ENCODE data around the gene OTOP2.
"Not testable (repeated sequence)": the region's sequence is repeated elsewhere in the genome, so short reads cannot be mapped to it uniquely, and the experiment has no call there.

The OTOP2 gene

DNA sequence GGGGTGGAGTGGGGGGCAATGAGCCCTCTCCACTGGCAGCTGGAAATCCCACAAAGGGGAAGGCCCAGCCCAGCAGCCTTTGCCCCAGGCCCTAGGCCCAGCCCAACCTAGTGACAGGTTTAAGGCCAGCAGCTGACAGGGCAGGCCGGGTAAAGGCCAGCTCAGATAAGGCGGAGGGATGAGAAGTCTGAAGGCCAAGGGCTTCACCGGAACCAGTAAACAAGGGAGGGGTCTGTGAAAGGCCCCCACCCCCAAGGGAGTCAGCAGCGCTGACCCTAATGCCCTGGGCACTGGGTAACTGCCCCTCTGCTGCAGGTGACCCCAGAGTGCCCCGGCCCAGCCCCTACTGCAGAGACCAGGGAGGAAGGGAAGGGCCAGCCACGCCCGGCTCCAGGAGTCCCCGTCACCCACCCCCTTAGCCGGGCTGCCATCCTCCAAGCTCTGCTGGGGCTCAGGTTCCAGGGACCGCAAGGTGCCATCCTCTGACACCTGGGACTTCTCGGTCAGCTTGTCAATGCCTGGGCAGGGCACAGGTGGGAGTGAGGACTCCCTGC lies 29.1 kb downstream of the OTOP2 start:
- DNase-seq = no peak

DNA sequence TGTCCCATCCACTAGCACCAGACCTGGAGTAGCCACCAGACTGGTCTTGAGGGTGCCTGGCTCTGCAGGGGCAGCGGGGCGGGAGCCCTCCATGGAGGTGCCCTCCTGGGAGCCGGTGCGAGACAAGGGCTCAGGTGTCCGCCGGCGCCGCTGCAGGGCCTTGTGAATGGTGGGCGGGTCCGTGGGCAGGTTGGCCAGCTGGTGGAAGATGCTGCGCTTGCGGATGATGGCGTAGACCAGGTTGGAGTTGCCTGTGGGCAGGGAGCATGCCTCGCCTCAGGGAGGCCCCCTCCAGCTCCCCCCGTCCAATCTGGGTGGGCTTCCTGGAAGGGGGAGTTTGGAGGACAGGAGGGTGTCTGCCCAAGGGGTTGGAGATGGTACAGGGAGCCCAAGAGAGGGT lies 30.0 kb downstream of the OTOP2 start:
- no peak for DNase-seq

DNA sequence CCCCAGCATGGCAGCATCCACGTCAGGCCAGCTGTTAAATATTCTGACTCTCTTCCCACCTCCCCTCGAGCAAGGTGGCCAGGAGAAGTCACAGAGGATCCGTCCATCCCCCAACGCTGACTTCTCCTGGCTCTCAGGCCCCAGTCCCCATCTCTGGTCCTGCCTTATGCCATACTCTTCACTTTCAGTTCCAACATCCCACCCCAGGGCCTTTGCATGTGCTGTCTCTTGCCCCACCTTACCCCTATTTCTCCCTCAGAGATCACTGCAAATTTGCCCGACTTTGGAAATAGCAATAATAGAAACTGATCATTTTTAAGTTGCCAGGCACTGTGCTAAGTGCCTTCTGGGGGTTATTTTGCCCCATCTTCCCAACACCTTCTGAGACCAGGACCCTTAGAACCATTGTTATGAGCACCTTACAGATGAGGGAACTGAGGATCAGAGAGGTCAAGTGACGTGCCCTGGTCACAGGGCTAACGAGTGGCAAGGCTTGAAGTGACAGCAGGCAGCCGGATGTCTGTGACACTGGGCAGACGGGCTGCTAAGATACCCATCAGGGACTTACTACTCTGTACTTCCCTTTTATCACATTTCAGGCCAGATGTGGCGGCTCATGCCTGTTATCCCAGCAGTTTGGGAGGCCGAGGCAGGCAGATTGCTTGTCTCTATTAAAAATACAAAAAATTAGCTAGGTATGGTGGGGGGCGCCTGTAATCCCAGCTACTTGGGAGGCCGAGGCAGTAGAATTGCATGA lies 30.8 kb downstream of the OTOP2 start:
- DNase-seq = no peak

DNA sequence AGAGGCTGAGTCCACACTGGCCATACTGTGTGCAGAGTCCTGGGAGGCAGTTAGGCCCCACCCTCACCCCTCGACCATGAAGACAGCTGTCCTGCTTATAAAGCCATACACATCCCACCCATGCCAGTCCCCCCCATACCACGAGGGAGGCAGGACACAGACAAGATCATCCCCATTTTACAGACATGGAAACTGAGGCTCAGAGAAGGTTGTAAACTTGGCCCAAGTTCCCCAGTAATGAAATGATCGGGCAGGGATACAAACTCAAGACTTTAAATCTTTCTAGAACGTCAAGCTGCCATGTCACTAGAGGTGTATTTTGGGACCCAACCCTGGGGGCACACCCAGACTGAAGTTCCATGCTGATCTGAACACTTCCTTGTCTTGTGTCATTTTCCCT lies 32.0 kb downstream of the OTOP2 start:
- DNase-seq = no peak

DNA sequence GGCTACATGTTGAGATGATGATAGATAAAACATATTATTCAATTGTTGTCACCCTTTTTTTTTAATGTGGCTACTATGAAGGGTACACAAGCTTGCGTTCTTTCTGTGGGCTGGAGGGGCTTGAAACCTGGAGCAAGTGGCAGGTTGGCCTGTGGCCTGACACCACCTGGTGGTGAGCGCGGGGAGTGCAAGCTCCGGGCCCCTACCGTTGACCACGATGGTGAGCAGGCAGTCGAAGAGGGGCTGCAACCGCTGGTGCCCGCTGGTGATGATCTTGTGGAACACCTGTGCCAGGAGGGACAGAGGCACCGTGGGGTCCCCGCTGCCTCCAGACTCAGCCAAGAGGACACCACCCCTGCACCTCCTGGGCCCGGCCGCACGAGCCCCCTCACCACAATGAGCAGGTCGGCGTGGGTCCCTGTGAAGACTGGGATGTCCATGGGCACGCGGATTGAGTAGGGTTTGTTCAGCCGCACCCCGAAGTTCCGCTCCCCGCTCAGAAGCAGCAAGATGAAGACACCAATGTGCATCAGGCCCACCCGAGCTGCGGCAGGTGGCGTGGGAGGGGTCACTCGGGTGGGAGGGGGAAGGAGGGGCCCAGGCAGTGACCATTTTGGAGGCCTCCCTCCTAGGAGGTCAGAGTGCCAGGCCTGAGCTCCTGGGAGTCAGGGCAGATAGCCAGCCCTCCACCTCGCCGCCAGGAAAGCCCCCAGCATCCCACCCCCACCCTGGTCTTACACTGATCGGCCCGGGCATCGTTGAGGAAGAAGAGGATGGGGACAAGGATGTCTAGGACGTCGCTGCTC lies 34.1 kb downstream of the OTOP2 start:
- peak; percentile 48 for DNase-seq

DNA sequence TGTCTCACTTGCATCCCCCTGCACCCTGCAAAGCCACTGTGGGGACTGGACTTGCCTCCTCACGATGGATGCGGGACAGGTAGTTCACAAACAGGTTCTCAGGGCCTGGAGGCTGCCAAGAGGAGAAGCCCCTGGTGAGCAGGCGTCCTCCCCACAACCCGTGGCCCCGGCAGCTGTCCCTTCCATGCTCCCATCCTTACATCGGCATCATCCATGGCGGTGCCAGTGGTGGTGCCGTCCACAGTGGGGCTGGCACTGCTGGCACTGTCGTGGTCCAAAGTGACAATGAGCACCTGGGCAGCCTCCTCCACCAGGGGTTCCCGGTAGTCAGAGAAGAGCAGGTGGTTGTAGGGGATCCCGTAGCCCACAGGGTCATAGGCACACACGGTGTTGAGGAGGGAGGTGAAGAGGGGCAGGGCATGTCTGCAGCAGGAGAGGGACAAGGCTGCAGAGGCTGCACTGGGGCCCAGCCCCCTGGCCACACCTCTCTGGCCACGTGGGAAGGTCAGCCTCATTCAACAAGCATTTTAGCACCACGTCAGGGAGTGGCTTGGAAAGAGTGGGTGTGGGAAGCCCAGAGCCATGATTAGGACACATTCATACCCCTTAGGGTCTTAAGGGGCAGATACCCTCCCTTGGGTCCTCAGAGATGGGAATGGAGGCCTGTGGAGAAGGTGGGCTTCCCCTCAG lies 35.9 kb downstream of the OTOP2 start:
- DNase-seq = no peak

DNA sequence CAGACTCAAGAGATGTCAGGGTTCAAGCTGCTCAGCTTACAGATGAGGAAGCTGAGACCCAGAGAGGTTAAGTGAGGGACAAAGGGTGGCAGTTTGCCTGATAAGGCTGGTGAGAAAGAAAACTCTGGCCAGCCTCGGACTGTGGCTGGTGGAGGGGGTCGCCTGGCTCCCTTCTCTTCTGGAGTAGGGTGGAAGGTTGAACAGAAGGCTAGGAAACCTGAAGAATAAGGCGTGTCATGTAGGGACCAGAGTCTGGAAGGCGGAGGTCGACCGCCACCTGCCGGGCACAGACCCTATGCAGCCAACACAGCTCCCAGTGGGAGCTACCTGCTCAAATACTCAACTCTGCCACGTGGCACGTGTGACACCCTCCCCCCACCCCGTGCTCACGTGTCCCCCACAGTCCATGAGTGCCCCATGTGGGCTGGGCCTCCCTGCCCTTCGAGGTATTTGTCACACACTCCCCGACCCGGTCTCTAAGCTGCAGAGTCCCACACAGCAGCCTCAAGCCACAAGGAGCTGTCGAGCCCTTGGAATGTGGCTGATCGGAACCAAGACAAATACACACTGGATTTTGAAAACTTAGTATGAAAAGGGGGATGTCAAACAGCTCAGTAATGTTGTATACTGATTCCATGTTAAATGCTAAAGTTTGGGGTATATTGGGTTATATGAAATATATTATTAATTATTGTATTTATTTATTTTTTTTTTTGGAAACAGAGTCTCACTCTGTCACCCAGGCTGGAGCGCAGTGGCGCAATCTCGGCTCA lies 36.7 kb downstream of the OTOP2 start:
- DNase-seq = no peak

DNA sequence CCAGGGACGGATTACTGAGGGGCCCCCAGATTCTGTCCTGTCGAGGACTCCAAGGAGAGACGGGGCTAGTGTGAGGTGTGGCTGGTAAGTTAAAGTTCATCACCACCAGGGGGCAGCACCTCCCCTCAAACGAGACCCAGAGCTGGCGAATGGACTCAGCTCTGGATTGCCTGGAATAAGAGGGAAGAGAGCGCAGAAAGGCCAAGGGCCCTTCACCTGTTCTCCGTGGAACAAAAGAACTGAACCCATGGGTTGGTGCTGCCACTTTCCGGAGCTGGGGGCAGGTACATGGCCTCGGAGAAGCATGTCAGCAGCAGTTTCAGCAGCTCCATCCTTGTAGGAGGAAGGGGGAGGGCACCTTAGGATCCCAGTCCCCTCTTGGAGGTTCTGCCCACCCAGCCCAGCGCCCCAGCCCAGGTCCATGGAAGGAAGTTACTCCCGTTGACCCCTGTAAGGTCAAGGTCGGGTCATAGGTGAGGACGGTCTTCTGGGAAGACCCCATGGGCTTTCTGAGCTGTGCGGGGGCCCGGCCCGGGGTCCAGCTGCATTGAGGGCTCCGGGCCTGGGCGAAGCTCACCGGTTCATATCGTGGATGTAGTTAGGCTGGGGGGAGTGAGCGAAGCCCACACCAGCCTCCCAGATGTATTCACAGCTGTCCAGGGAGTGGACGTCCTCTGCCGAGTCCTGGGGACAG lies 37.7 kb downstream of the OTOP2 start:
- peak; percentile 85 for DNase-seq

DNA sequence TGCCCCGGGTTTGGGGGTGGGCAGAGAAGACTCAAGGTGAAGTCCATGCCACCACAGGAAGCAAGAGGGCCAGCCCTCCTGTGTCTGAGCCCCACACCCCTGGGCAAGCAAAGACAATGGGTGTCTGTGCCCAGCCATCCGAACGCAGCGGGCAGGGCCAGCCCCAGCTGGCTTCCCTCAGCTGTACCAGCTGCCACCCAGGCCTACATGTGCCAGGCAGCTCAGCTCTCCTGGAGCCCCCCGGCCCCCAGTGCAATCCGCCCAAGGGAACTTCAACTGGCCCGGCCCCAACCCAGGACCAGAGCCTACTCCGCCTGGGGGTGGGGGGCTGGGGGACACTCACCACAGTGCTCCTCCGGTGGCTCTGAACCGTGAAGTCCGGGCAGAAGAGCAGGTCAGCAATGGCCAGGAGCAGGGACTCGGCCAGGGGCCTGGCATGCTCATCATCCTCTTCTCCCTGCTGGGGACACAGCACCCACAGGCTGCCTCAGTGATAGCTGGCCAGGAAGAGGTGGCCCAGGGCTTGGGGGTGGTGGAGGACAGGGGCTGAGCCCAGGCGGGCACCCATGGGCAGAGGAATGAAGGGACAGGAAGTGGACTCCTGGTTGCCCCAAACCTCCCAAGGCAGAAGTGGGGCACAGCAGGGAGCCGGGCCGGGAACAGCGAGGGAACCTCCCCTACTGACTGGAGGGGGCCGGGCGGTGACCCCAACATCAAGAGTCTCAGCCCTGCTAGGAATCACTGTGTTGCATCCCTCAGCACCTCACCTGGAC lies 38.7 kb downstream of the OTOP2 start:
- no peak for DNase-seq

DNA sequence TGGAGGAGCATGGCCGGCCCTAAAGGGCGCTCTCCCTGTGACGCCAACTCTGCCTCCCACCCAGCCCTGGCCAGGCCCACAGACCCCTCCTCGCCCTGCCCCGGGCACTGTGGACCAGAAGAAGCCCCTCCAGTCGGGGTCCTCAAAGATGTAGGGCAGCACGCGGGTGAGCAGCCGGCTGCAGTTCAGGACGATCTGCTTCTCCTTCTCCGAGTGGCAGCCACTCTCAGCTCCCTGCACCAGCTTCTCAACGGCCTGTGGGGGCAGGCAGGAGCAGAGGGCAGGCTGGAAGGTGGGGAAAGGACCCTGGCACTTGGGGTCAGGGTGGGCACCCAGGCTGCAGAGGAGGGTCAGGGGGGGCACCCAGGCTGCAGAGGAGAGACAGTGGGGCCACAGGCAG lies 39.6 kb downstream of the OTOP2 start:
- no peak for DNase-seq

DNA sequence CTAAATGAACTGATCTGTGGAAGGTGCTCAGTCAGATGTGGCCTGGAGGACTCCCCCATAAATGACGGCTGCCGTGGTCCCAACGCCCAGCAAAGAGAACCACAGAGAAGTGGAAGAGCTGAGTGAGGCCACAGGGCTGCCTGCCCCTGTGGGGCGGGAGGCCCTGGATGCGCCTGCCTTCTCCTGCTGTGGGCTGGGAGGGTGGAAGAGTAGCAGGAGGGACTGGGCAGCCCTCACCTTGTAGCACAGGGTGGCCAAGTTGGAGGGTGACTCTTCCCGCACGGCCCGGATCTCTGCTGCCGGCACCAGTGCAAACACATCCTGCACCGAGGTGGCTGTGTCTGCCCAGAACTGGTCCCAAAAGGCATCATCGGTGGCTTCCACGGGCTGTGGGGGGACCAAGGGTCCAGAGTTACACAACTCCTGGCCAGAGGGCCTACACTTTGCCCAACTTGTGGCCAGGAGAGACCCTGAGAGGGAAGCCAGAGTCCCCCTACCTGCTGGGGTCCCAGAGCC lies 40.2 kb downstream of the OTOP2 start:
- DNase-seq = no peak

DNA sequence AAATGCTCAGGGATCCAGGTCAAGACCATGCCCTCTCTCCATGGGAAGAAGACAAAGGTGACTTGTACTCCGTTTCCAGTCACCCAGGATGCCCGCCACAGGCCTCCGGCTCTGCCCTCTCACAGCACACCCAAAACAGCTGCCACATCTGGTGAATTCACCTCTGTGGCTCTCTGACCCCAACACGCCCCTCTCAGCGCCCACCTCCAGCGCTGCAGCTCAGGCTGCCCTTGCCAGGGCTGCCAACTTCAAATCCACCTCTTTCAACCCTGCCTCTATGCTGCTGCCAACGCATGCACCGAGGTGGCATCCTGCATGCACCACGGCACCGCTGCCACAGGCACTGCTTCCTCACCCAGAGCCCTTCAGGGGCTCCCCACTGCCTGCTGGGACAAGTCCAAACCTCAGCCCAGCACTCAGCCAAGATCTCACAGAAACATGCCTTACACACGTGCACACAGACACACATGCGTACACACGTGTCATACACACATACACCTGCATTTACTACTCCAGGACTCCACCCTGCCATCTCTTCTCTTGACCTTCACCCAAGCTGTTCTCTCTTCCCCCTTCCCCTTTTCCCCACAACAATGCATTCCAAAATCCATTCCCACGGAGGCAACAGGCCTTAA lies 41.0 kb downstream of the OTOP2 start:
- DNase-seq = no peak

DNA sequence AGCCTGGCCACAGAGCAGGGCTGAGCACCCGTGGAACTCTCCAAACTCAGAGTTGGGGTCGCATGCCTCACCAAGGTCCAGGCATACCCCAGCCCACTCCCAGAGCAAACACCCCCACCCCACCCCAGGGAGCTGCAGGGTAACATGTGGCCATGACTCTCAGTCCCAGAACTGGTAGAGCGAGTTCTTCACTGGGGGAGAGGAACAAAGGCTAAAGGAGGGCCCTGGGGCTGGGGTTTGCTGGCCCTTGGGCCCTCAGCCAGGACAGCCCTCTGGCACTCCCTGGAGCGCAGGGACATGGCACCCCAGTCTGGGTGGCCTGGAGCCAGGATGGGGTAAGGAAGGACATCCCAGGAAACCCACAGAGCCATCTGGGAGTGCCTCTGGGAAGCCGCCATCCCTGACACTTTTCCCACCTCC lies 44.3 kb downstream of the OTOP2 start:
- DNase-seq = no peak

DNA sequence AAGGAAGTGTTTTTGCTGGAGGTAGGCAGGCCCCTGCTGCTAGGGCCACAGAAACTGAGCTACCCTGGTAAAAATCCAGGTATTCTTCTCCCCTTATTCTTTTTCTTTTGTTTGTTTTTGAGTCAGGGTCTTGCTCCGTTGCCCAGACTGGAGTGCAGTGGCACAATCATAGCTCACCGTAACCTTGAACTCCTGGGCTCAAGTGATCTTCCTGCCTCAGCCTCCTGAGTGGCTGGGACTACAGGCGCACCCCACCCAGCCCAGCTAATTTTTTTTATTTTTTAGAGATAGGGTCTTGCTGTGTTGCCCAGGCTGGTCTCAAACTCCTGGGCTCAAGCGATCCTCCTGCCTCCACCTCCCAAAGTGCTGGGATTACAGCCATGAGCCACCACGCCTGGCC lies 45.4 kb downstream of the OTOP2 start:
- DNase-seq = not testable (repeated sequence)

DNA sequence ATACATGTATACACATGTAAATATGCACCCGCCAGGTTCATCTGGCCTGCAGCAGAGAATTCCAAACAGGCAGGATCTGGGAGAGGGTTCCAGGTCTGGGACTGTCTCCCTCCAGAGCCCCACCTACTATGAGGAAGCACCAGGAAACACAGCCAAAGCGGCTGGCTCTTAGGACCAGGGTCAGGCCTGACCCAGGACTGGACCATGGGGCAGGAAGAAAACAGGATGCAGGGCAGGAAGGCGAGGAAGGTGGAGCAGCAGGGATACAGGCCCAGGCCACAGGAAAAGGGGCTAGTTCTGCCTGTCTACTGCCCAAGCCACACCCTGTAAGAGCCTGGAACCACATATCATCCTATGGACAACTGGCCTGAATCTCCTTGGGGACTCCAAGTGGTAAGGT lies 46.3 kb downstream of the OTOP2 start:
- DNase-seq = no peak

DNA sequence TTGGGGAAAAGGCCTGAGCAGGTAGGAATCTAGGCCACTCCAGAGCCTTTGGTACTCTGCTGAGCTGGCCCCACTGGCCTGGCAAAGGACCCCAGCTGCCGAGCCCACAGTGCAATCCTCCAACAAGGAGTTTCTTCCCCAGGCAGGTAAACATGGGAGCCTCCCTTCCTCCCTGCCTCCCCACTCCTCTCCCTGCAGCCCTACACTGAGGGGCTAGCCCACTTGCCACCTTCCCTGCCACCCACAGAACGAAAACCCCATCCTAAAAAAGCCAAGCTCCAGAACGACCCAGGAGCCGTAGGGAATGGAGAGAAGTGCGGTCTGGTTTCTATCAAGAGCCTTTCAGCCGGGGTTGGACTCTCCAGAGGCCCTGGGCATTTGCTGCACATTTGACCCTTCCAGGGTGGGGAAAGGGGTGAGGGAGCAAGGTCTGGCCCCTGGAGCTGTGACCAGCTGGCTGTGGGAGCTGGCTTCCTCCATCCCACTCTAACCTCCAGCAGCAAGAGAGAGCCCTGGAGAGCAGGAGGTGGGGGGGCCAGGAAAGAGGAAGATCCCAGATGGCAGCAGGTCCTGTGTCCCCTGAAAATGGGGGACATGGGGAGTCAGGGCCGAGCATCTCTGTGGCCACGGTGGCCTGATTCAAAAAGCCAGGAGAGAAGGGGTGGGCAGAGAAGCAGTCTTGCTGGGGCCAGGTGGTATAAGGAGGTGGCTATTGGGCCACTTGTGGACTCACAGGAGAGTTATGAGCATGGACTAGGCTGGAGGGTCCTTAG lies 47.2 kb downstream of the OTOP2 start:
- no peak for DNase-seq

DNA sequence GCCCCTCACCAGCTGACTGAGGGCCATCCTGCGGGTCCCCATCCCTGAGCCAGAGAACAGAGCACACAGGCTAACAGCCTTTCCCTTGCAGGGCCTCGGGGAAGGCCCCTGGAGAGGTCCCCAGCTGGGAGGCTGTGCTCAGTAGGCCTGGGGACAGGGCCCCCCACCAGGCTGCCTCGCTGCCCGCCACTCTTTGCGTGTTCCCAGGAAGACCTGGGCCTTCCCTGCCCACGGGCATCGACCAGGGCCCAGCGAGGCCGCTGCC lies 47.7 kb downstream of the OTOP2 start:
- no peak for DNase-seq

DNA sequence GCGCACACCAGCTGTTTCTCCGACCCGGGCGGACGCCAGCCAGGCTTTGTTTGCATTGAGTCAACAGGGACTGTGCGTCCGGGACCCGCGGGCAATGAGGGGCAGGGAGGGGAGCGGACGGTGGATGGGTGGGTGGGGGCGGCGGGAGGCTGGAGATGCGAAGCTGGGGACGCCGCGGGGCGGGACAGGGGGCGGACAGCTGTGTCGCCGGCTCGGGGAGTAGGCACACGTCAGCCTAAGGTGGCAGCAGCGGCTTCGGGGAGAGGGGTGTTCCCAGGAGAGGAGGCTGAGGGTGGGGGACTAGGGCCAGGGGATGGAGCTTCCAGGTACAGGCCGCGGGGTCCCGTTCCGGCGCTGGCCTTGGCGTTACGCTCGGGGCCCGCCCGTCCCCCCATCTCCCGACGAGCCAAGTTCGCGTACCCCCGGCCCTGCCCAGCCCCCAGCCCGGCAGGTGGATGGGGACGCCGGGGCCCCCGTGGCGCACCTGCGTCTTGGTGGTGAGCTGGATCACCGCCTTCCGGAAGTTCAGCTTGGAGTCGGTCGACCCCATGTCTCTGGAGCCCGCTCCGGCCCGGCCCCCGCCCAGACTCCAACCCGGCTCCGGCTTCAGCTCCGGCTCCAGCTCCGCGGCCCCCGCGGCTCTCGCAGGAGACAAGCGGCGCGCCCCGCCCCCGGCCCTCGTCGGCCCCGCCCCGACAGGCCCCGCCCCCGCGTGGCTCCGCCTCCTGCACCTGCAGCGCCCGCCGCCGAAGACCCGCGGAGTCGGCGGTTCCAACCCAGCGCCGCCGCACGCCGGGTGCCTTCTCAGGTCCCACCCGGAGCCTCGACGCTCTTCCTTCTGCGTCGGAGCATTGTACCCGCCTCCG lies 48.3 kb downstream of the OTOP2 start, which contains the start of gene HID1:
HID1 (minus strand) TSS at position 653 of the 866 bp plus-strand sequence; CDS start at position 550, 103 bp downstream.
- DNase-seq = peak; percentile 90

DNA sequence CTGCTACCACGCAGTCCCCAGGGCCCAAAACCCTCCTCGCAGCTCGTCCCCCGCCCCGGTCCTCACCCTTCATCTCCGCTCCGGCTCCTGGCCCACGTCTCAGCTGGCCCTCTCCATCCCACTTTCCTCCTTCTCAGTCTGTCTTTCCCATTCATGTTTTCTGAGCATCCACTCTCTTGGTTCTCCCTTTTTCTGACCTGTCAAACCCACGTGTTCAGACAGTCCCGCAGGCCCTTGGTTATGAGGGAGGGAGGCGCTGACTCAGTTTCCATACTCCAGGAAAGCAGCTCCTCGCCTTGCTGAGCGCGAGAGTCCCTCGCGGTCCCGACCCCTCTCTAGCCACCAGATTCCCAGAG lies 48.9 kb downstream of the OTOP2 start:
- DNase-seq = no peak

Data from NCI-H146 (cell line).